Smooth muscle cell (in vitro differentiated cells): Measurements from ENCODE around the gene KAZN. TPM values are rescaled to one million over a fixed set of nuclear protein-coding genes. Genes with fewer than 3 reads are reported as not detected.

Source experiments
- DNase-seq: peaks from one replicate; lab custom pipeline; 2025; ENCODE audit not compliant: unreplicated experiment; lab: John Stamatoyannopoulos, UW
- H2AFZ ChIP-seq: fragments of 200-600 bp; sonication (generic); 2 replicates; pipeline ENCODE4 v1.6.0; 2016; ENCODE audit warnings: antibody characterized with exemption, low read depth, mild to moderate bottlenecking
- H3F3A ChIP-seq: fragments of 200-600 bp; sonication (generic); 2 replicates; pipeline ENCODE4 v1.6.0; 2017; ENCODE audit warnings: antibody characterized with exemption, low read depth
- H3K27ac ChIP-seq: fragments of 200-600 bp; sonication (generic); 2 replicates; pipeline ENCODE4 v1.5.1; 2016; ENCODE audit warnings: low read depth, mild to moderate bottlenecking
- H3K27me3 ChIP-seq: fragments of 200-600 bp; sonication (generic); 2 replicates; pipeline ENCODE4 v1.6.1; 2016; ENCODE audit warnings: low read depth, mild to moderate bottlenecking
- H3K36me3 ChIP-seq: fragments of 200-600 bp; sonication (generic); 2 replicates; pipeline ENCODE4 v1.5.1; 2016; ENCODE audit warnings: low read depth
- H3K4me1 ChIP-seq: fragments of 200-600 bp; sonication (generic); 2 replicates; pipeline ENCODE4 v1.5.1; 2016; ENCODE audit warnings: low read depth
- H3K4me2 ChIP-seq: fragments of 200-600 bp; sonication (generic); 2 replicates; pipeline ENCODE4 v1.6.0; 2016; ENCODE audit warnings: mild to moderate bottlenecking
- H3K4me3 ChIP-seq: fragments of 200-600 bp; sonication (generic); 2 replicates; pipeline ENCODE4 v1.5.1; 2016; ENCODE audit warnings: mild to moderate bottlenecking
- H3K79me2 ChIP-seq: fragments of 200-600 bp; sonication (generic); 2 replicates; pipeline ENCODE4 v1.6.0; 2016; ENCODE audit warnings: low read depth, mild to moderate bottlenecking
- H3K9ac ChIP-seq: fragments of 200-600 bp; sonication (generic); 2 replicates; pipeline ENCODE4 v1.6.0; 2016; ENCODE audit warnings: low read depth
- H3K9me3 ChIP-seq: fragments of 200-600 bp; sonication (generic); replicated peaks from 2 replicates; pipeline ENCODE4 v1.5.1; 2016; ENCODE audit warnings: low read depth
- H4K20me1 ChIP-seq: fragments of 200-600 bp; sonication (generic); 2 replicates; pipeline ENCODE4 v1.6.0; 2016; ENCODE audit warnings: low read depth
- WGBS: methylation state at CpG from one replicate; pipeline ENCODE4 v1.1.7; 2016; ENCODE audit warnings: low lambda C conversion rate; 5-methylcytosine and 5-hydroxymethylcytosine counted together
- polyA plus RNA-seq: library from polyadenylated mRNA; unstranded; fragments of >200 nt; fragmentation: Nextera tagmentation; extraction: Ambion mirVana; gene quantifications from 2 replicates; pipeline ENCODE4 v1.2.1, GENCODE V29; 2016
- total RNA-seq: library from RNA; depleted of rRNA; stranded (reverse); fragments of >200 nt; gene quantifications from 2 replicates; pipeline ENCODE4 v1.2.3, GENCODE V29; 2014
- TF ChIP-seq, protein P1 (sequence below): fragments of 200-600 bp; sonication (generic); IDR thresholded peaks from 2 replicates; pipeline ENCODE4 v1.5.1; 2017; ENCODE audit warnings: borderline replicate concordance, mild to moderate bottlenecking, antibody characterized with exemption; ENCODE audit not compliant: insufficient read depth, poor library complexity, severe bottlenecking

Gene KAZN
- total and polyA plus RNA-seq, 2 experiments from 2014 or later, result 6.3 to 8.2 TPM

DNA sequence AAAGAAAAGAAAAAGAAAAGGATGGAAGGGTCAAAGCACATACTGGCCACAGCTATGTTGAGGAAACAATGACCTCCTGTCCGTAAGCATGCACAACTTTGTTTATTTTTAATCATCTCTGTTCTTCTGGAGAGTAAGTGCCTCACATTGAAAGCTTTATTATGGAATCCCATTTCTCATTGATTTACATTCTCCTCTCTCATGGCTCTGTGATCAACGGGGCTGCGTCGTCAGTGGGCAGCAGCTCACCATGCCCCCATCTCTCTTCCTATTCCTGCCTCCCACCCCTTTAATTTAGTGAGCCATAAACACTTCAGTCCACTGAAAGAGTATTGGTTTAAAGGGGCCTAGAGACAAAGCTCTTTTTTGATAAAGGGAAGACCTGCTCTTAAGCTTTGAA, 98.9 kb downstream of the KAZN start:
- no peaks in the 10 kb centered on the region for H3K27me3 ChIP-seq
- 87% methylated on average over 4 of the region's 4 CpGs for WGBS
- no peaks in the 10 kb centered on the region for H4K20me1 ChIP-seq
- no peaks in the 10 kb centered on the region for H3K4me1 ChIP-seq
- no peak overlapping the region for H3K4me3 ChIP-seq
- no peak overlapping the region for H3K4me2 ChIP-seq
- DNase-seq, result no peak
- no peaks in the 10 kb centered on the region for H3K36me3 ChIP-seq
- H2AFZ ChIP-seq, result no peak overlapping the region
- no peaks in the 10 kb centered on the region for H3F3A ChIP-seq
- H3K27ac ChIP-seq, result no peak overlapping the region
- no peaks in the 10 kb centered on the region for H3K9me3 ChIP-seq
- TF ChIP-seq, protein P1, sequence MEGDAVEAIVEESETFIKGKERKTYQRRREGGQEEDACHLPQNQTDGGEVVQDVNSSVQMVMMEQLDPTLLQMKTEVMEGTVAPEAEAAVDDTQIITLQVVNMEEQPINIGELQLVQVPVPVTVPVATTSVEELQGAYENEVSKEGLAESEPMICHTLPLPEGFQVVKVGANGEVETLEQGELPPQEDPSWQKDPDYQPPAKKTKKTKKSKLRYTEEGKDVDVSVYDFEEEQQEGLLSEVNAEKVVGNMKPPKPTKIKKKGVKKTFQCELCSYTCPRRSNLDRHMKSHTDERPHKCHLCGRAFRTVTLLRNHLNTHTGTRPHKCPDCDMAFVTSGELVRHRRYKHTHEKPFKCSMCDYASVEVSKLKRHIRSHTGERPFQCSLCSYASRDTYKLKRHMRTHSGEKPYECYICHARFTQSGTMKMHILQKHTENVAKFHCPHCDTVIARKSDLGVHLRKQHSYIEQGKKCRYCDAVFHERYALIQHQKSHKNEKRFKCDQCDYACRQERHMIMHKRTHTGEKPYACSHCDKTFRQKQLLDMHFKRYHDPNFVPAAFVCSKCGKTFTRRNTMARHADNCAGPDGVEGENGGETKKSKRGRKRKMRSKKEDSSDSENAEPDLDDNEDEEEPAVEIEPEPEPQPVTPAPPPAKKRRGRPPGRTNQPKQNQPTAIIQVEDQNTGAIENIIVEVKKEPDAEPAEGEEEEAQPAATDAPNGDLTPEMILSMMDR, result no peak
- no peaks in the 10 kb centered on the region for H3K79me2 ChIP-seq
- H3K9ac ChIP-seq, result no peak overlapping the region

GRCh38 chr1:14698314-14698713, 99.8 kb downstream of the KAZN start:
- Histone ChIP-seq H3F3A (no peaks in the 10 kb centered on the region), H4K20me1 (no peaks in the 10 kb centered on the region), H3K27ac (no peak overlapping the region), H3K9ac (no peak overlapping the region), H3K36me3 (no peaks in the 10 kb centered on the region), H3K4me3 (no peak overlapping the region), H3K4me1 (no peaks in the 10 kb centered on the region), H2AFZ (no peak overlapping the region), H3K4me2 (no peak overlapping the region), H3K9me3 (no peaks in the 10 kb centered on the region), H3K27me3 (no peaks in the 10 kb centered on the region), H3K79me2 (no peaks in the 10 kb centered on the region)
- WGBS, result 90% methylated on average over 11 of the region's 11 CpGs
- DNase-seq, result no peak
- TF ChIP-seq, protein P1, result no peak

GRCh38 chr1:14699620-14700019, 101.1 kb downstream of the KAZN start:
- H3F3A ChIP-seq, result no peaks in the 10 kb centered on the region
- no peak for DNase-seq
- WGBS, result 63% methylated on average over 8 of the region's 8 CpGs

DNA sequence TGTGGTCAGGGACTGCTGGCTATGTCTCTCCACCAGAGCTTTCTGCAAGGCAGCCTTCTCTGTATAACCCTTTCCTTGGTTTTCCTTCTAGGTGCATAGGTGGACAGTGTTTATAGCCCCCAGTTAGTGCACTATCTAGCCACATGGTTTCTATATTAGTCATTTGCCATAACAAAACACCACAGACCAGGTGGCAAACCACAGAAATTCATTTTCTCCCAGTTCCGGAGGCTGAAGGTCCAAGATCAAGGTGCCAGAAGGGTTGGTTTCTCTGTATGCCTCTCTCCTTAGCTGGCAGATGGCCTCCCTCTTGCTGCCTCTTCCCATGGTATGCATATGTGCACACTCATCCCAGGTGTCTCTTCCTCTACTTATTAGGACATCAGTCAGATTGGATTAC, 106.4 kb downstream of the KAZN start:
- Histone ChIP-seq H3K4me3 (no peak overlapping the region), H3K4me2 (no peak overlapping the region), H3K27me3 (no peaks in the 10 kb centered on the region), H3K9ac (no peak overlapping the region), H3K27ac (no peak overlapping the region), H3K36me3 (no peaks in the 10 kb centered on the region), H3K9me3 (no peaks in the 10 kb centered on the region), H3K79me2 (no peaks in the 10 kb centered on the region), H2AFZ (no peak overlapping the region), H3F3A (no peaks in the 10 kb centered on the region), H4K20me1 (no peaks in the 10 kb centered on the region), H3K4me1 (no peaks in the 10 kb centered on the region)
- DNase-seq, result no peak
- TF ChIP-seq, protein P1, result no peak
- 86% methylated on average over 1 of the region's 1 CpG for WGBS

More at GRCh38 chr1:14699620-14700019, 101.1 kb downstream of the KAZN start:
- Histone ChIP-seq H3K36me3 (no peaks in the 10 kb centered on the region), H3K27ac (no peak overlapping the region), H3K9me3 (no peaks in the 10 kb centered on the region), H3K4me3 (no peak overlapping the region), H3K4me1 (no peaks in the 10 kb centered on the region), H4K20me1 (no peaks in the 10 kb centered on the region), H3K4me2 (no peak overlapping the region), H3K27me3 (no peaks in the 10 kb centered on the region), H2AFZ (no peak overlapping the region), H3K79me2 (no peaks in the 10 kb centered on the region), H3K9ac (no peak overlapping the region)
- TF ChIP-seq, protein P1, result no peak
